ENCODE data around the gene PROC. TPM values are rescaled to one million over a fixed set of nuclear protein-coding genes. Genes with fewer than 3 reads are reported as not detected.

PROC gene
- total RNA-seq, 1 experiment from 2014 or later = 0.58 TPM

DNA sequence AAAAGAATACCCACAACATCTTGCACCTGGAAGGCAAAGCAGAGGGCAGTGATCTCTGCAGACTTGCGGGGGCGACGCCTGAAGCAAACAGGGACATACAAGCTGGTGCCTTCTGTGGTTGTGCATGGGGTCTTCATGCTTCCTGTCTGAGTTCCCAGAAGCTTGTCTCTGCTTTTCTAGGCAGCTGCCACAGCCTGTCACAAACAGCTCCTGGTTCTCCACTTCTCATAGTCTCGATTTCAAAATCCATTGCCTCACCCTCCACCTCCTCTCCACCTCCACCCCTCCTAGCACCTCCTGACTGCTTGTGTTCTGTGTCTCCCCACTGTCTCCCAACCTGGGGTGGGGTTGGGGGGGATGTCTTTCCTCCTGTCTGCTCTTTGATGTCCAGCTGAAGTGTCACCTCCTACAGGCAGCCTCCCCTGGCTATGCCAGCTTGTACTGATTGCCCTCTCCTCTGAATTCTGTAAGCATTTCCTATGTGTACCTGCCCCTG, 1.7 kb upstream of the PROC start:
- Histone ChIP-seq H3K4me1 (ENCODE audit: insufficient read depth, low read length) (peaks cover 34% of the 10 kb centered on the region), H3K36me3 (ENCODE audit: low read depth, low read length) (no peaks in the 10 kb centered on the region), H4K20me1 (ENCODE audit: low read length) (no peaks in the 10 kb centered on the region), H3K9me2 (replicated peaks; ENCODE audit: low read length) (no peaks in the 10 kb centered on the region), H3K4me2 (ENCODE audit: low read length) (peak overlapping the region; percentile 91), H2AFZ (ENCODE audit: low read length) (peak overlapping the region; percentile 85), H3K79me2 (ENCODE audit: low read length) (no peaks in the 10 kb centered on the region), H3K27ac (ENCODE audit: low read length) (no peak overlapping the region), H3F3A (ENCODE audit: low read length, unreplicated experiment) (no peaks in the 10 kb centered on the region), H3K9ac (ENCODE audit: low read length) (no peak overlapping the region), H3K9me3 (ENCODE audit: low read length) (no peaks in the 10 kb centered on the region), H3K27me3 (ENCODE audit: low read length) (no peaks in the 10 kb centered on the region), H3K4me3 (ENCODE audit: low read length) (peak overlapping the region; percentile 64)
- ChIA-PET CTCF (interaction anchor here (0.6 to 1.4 kb wide), 2 partner anchors 63 to 92 kb away, joined by 3 read pairs; no protein-coding TSS in a partner anchor), POLR2A (ENCODE audit: unreplicated experiment) (no interaction called here)
- intact Hi-C loops (cut with micrococcal nuclease) = loop anchor here (2.0 kb wide), 1 partner anchor 92 kb away; no protein-coding TSS in a partner anchor
- DNase-seq (no peak), ATAC-seq (no peak)
- TF ChIP-seq EZH2phosphoT487 (IDR thresholded peaks at IDR 0.05; ENCODE audit: borderline replicate concordance, low read length) (no peak), EZH2 (IDR thresholded peaks at IDR 0.05; ENCODE audit: low read length, unreplicated experiment) (no peak)
- TF ChIP-seq, protein P1, sequence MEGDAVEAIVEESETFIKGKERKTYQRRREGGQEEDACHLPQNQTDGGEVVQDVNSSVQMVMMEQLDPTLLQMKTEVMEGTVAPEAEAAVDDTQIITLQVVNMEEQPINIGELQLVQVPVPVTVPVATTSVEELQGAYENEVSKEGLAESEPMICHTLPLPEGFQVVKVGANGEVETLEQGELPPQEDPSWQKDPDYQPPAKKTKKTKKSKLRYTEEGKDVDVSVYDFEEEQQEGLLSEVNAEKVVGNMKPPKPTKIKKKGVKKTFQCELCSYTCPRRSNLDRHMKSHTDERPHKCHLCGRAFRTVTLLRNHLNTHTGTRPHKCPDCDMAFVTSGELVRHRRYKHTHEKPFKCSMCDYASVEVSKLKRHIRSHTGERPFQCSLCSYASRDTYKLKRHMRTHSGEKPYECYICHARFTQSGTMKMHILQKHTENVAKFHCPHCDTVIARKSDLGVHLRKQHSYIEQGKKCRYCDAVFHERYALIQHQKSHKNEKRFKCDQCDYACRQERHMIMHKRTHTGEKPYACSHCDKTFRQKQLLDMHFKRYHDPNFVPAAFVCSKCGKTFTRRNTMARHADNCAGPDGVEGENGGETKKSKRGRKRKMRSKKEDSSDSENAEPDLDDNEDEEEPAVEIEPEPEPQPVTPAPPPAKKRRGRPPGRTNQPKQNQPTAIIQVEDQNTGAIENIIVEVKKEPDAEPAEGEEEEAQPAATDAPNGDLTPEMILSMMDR (conservative IDR thresholded peaks at IDR 0.05; ENCODE audit: low read depth, low read length) = no peak
- BruUV-seq (replicated peaks) = no TSS peak

GRCh38 chr2:127417406-127417805, 821 bp upstream of the PROC start:
- Histone ChIP-seq H3K9me3 (ENCODE audit: low read length) (no peaks in the 10 kb centered on the region), H3K4me3 (ENCODE audit: low read length) (no peak overlapping the region), H3K9ac (ENCODE audit: low read length) (no peak overlapping the region), H3K36me3 (ENCODE audit: low read depth, low read length) (no peaks in the 10 kb centered on the region), H3K27ac (ENCODE audit: low read length) (no peak overlapping the region), H3K4me1 (ENCODE audit: insufficient read depth, low read length) (peaks cover 30% of the 10 kb centered on the region), H3K27me3 (ENCODE audit: low read length) (no peaks in the 10 kb centered on the region), H3F3A (ENCODE audit: low read length, unreplicated experiment) (no peaks in the 10 kb centered on the region), H3K79me2 (ENCODE audit: low read length) (no peaks in the 10 kb centered on the region), H3K9me2 (replicated peaks; ENCODE audit: low read length) (no peaks in the 10 kb centered on the region), H4K20me1 (ENCODE audit: low read length) (no peaks in the 10 kb centered on the region), H2AFZ (ENCODE audit: low read length) (no peak overlapping the region), H3K4me2 (ENCODE audit: low read length) (no peak overlapping the region)
- no TSS peak for BruUV-seq (replicated peaks)
- ATAC-seq (no peak), DNase-seq (no peak)
- TF ChIP-seq EZH2 (IDR thresholded peaks at IDR 0.05; ENCODE audit: low read length, unreplicated experiment) = no peak
- TF ChIP-seq, protein P1 (conservative IDR thresholded peaks at IDR 0.05; ENCODE audit: low read depth, low read length) = no peak
- no peak for TF ChIP-seq EZH2phosphoT487 (IDR thresholded peaks at IDR 0.05; ENCODE audit: borderline replicate concordance, low read length)
- CTCF ChIA-PET = interaction anchor here (1.4 kb wide), 1 partner anchor 62 kb away, joined by 3 read pairs; no protein-coding TSS in a partner anchor
- POLR2A ChIA-PET (ENCODE audit: unreplicated experiment) = no interaction called here
- intact Hi-C loops (cut with micrococcal nuclease) = loop anchor here (2.0 kb wide), 1 partner anchor 93 kb away; no protein-coding TSS in a partner anchor

DNA sequence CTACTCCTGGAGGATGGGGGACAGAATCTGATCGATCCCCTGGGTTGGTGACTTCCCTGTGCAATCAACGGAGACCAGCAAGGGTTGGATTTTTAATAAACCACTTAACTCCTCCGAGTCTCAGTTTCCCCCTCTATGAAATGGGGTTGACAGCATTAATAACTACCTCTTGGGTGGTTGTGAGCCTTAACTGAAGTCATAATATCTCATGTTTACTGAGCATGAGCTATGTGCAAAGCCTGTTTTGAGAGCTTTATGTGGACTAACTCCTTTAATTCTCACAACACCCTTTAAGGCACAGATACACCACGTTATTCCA, 844 bp downstream of the PROC start:
- no peaks in the 10 kb centered on the region for H3K79me2 ChIP-seq (ENCODE audit: low read length)
- BruUV-seq (replicated peaks) = no TSS peak
- DNase-seq (no peak), ATAC-seq (no peak)
- peaks cover 6% of the 10 kb centered on the region for H3K27me3 ChIP-seq (ENCODE audit: low read length)
- H3K9me3 ChIP-seq (ENCODE audit: low read length) = no peaks in the 10 kb centered on the region
- TF ChIP-seq EZH2 (IDR thresholded peaks at IDR 0.05; ENCODE audit: low read length, unreplicated experiment) = no peak
- TF ChIP-seq, protein P1 (conservative IDR thresholded peaks at IDR 0.05; ENCODE audit: low read depth, low read length) = no peak
- no peak for TF ChIP-seq EZH2phosphoT487 (IDR thresholded peaks at IDR 0.05; ENCODE audit: borderline replicate concordance, low read length)
- intact Hi-C loops (cut with micrococcal nuclease) = no loop called here
- no peak overlapping the region for H2AFZ ChIP-seq (ENCODE audit: low read length)
- no peaks in the 10 kb centered on the region for H3F3A ChIP-seq (ENCODE audit: low read length, unreplicated experiment)
- CTCF ChIA-PET = interaction anchor here (0.6 to 1.0 kb wide), 2 partner anchors 8 to 10 kb away, joined by 3 to 4 read pairs; no protein-coding TSS in a partner anchor
- POLR2A ChIA-PET (ENCODE audit: unreplicated experiment) = no interaction called here
- H3K4me3 ChIP-seq (ENCODE audit: low read length) = no peak overlapping the region
- no peak overlapping the region for H3K9ac ChIP-seq (ENCODE audit: low read length)
- no peaks in the 10 kb centered on the region for H3K36me3 ChIP-seq (ENCODE audit: low read depth, low read length)
- no peaks in the 10 kb centered on the region for H3K9me2 ChIP-seq (replicated peaks; ENCODE audit: low read length)
- H3K4me2 ChIP-seq (ENCODE audit: low read length) = no peak overlapping the region
- H4K20me1 ChIP-seq (ENCODE audit: low read length) = no peaks in the 10 kb centered on the region
- H3K27ac ChIP-seq (ENCODE audit: low read length) = no peak overlapping the region
- H3K4me1 ChIP-seq (ENCODE audit: insufficient read depth, low read length) = peaks cover 27% of the 10 kb centered on the region

Data from PC-3 (cell line).